Keratinocyte (primary cell): ENCODE measurements around the gene COL21A1. TPM values are rescaled to one million over a fixed set of nuclear protein-coding genes. Genes with fewer than 3 reads are reported as not detected.

Experiments used
- DNase-seq: peaks from one replicate; pipeline ENCODE4 v3.0.0-alpha.2; 2011; ENCODE audit warnings: low read depth, missing footprints, low spot score
- FAIRE-seq: peaks from 2 replicates; lab custom pipeline; 2011; peaks lifted over from hg19 to GRCh38; lab: Jason Lieb, UNC
- H2AFZ ChIP-seq: 2 replicates; pipeline ENCODE4 v1.6.0; 2012; ENCODE audit warnings: low read length, control low read depth, inconsistent platforms; ENCODE audit not compliant: control insufficient read depth
- H3K27ac ChIP-seq: 2 replicates; pipeline ENCODE4 v1.5.1; 2011; ENCODE audit warnings: low read length; ENCODE audit not compliant: control insufficient read depth, insufficient read depth
- H3K27me3 ChIP-seq: 3 replicates; pipeline ENCODE4 v1.6.0; 2011; ENCODE audit warnings: low read length; ENCODE audit not compliant: control insufficient read depth, insufficient read depth; ENCODE audit errors: extremely low read depth
- H3K36me3 ChIP-seq, 2 experiments: 2 replicates in 1 of 2; 3 replicates in 1 of 2; pipeline ENCODE4 v1.5.1; 2011; ENCODE audit warnings: low read length in 2 of 2, mild to moderate bottlenecking in 1 of 2; ENCODE audit not compliant: control insufficient read depth in 2 of 2, insufficient read depth in 2 of 2; ENCODE audit errors: extremely low read depth in 1 of 2
- H3K4me1 ChIP-seq: 3 replicates; pipeline ENCODE4 v1.5.1; 2011; ENCODE audit warnings: low read length; ENCODE audit not compliant: control insufficient read depth, insufficient read depth; ENCODE audit errors: extremely low read depth
- H3K4me2 ChIP-seq: 3 replicates; pipeline ENCODE4 v1.6.0; 2011; ENCODE audit warnings: low read depth, low read length; ENCODE audit not compliant: control insufficient read depth, insufficient read depth; ENCODE audit errors: extremely low read depth
- H3K4me3 ChIP-seq, 3 experiments: fragments of 200-600 bp in 1 of 3; sonication (generic) in 1 of 3; 2 replicates in 2 of 3; 3 replicates in 1 of 3; pipeline ENCODE4 v1.5.1; 2011 to 2016; ENCODE audit warnings: low read length in 3 of 3, mild to moderate bottlenecking in 3 of 3, control low read depth in 2 of 3, inconsistent platforms in 1 of 3, low read depth in 1 of 3, mixed read lengths in 1 of 3, mixed run types in 1 of 3, moderate library complexity in 1 of 3; ENCODE audit not compliant: control insufficient read depth in 2 of 3, insufficient read depth in 2 of 3; ENCODE audit errors: extremely low read depth in 1 of 3
- H3K79me2 ChIP-seq: 2 replicates; pipeline ENCODE4 v1.6.0; 2012; ENCODE audit warnings: low read length; ENCODE audit not compliant: control insufficient read depth, insufficient read depth
- H3K9ac ChIP-seq: 3 replicates; pipeline ENCODE4 v1.6.0; 2011; ENCODE audit warnings: low read length; ENCODE audit not compliant: control insufficient read depth, insufficient read depth; ENCODE audit errors: extremely low read depth
- H3K9me1 ChIP-seq: 3 replicates; pipeline ENCODE4 v1.6.0; 2011; ENCODE audit warnings: low read length; ENCODE audit not compliant: control insufficient read depth, insufficient read depth; ENCODE audit errors: extremely low read depth
- H3K9me3 ChIP-seq: 2 replicates; pipeline ENCODE4 v1.5.1; 2012; ENCODE audit warnings: low read depth, low read length; ENCODE audit not compliant: control insufficient read depth
- H4K20me1 ChIP-seq: 3 replicates; pipeline ENCODE4 v1.6.0; 2011; ENCODE audit warnings: low read length; ENCODE audit not compliant: control insufficient read depth, insufficient read depth; ENCODE audit errors: extremely low read depth
- CTCF ChIP-seq, 3 experiments: IDR thresholded peaks in 1 of 3; conservative IDR thresholded peaks in 1 of 3; optimal IDR thresholded peaks in 1 of 3; 2 replicates in 2 of 3; 3 replicates in 1 of 3; pipeline versions ENCODE3 to v1.5.1; 2011; ENCODE audit warnings: low read length in 3 of 3, mild to moderate bottlenecking in 3 of 3, moderate library complexity in 2 of 3, control low read depth in 1 of 3, inconsistent platforms in 1 of 3; ENCODE audit not compliant: insufficient read depth in 2 of 3; ENCODE audit errors: extremely low read depth in 1 of 3
- EZH2 ChIP-seq: IDR thresholded peaks from one replicate; pipeline ENCODE4 v1.6.1; 2012; ENCODE audit warnings: inconsistent platforms, mild to moderate bottlenecking, low read length, moderate library complexity
- dilution Hi-C: fragments of 300-500 bp; cut with MboI; formaldehyde crosslinking; loops from one replicate; pipeline ENCODE4 v1.7.0; 2020; ENCODE audit warnings: low sequenced_read_pairs; ENCODE audit not compliant: extremely low pct_ligation_motif_present
- polyA plus RNA-seq, 5 experiments: library from polyadenylated mRNA; depleted of rRNA in 3 of 5; stranded (reverse) in 3 of 5; stranded (forward) in 1 of 5; unstranded in 1 of 5; fragments of >200 nt; gene quantifications; 1 replicate in 1 of 5; 2 replicates in 3 of 5; 3 replicates in 1 of 5; pipeline versions ENCODE4 v1.2.1 to v1.2.3, GENCODE V29; 2011 to 2012; ENCODE audit warnings: missing spikeins in 2 of 5, low read depth in 1 of 5, low replicate concordance in 1 of 5

COL21A1 gene
- polyA plus RNA-seq, 1 donor (not counting 4 experiments of a cell fraction or from before 2014, with no cell fraction given), result 0.16 TPM

- dilution Hi-C loops, result no loop called here
- H3K9me1 ChIP-seq, result no peaks in the 10 kb centered on the region
- H3K79me2 ChIP-seq, result no peaks in the 10 kb centered on the region
- no peaks in the 10 kb centered on the region for H3K4me1 ChIP-seq
- no peaks in the 10 kb centered on the region for H3K9me3 ChIP-seq
- no peak overlapping the region for H3K4me3 ChIP-seq
- H3K36me3 ChIP-seq, result no peaks in the 10 kb centered on the region
- TF ChIP-seq EZH2, result no peak
- no peak for TF ChIP-seq CTCF (optimal IDR thresholded peaks at IDR 0.05 in 1 of 3, IDR thresholded peaks at IDR 0.05 in 1 of 3, conservative IDR thresholded peaks at IDR 0.05 in 1 of 3; ENCODE audit: extremely low read depth in 1 of 3, insufficient read depth in 2 of 3, low read length in 3 of 3)
- FAIRE-seq (no peak), DNase-seq (no peak)
- no peaks in the 10 kb centered on the region for H3K27me3 ChIP-seq
- no peak overlapping the region for H3K27ac ChIP-seq
- no peak overlapping the region for H2AFZ ChIP-seq
- H3K4me2 ChIP-seq, result no peak overlapping the region
- no peaks in the 10 kb centered on the region for H4K20me1 ChIP-seq
- H3K9ac ChIP-seq, result no peak overlapping the region
Measured at GRCh38 chr6:56062836-56063235, 184.5 kb downstream of the COL21A1 start.

- H3K9me3 ChIP-seq, result no peaks in the 10 kb centered on the region
- H3K4me2 ChIP-seq, result no peak overlapping the region
- no peaks in the 10 kb centered on the region for H3K27me3 ChIP-seq
- H4K20me1 ChIP-seq, result no peaks in the 10 kb centered on the region
- H3K27ac ChIP-seq, result no peak overlapping the region
- H3K4me1 ChIP-seq, result no peaks in the 10 kb centered on the region
- TF ChIP-seq CTCF (optimal IDR thresholded peaks at IDR 0.05 in 1 of 3, IDR thresholded peaks at IDR 0.05 in 1 of 3, conservative IDR thresholded peaks at IDR 0.05 in 1 of 3; ENCODE audit: extremely low read depth in 1 of 3, insufficient read depth in 2 of 3, low read length in 3 of 3) (no peak), EZH2 (no peak)
- no peak overlapping the region for H3K9ac ChIP-seq
- dilution Hi-C loops, result no loop called here
- FAIRE-seq (no peak), DNase-seq (no peak)
- H2AFZ ChIP-seq, result no peak overlapping the region
- H3K36me3 ChIP-seq, result no peaks in the 10 kb centered on the region
- H3K4me3 ChIP-seq, result no peak overlapping the region
- H3K79me2 ChIP-seq, result no peaks in the 10 kb centered on the region
- H3K9me1 ChIP-seq, result no peaks in the 10 kb centered on the region
Measured at GRCh38 chr6:56058636-56059035, 188.7 kb downstream of the COL21A1 start.
